KMS-11 (cell line): Measurements from ENCODE around the gene PHYHIPL.

Experiments
- H2AFZ ChIP-seq: fragments of 200-600 bp; sonication (generic); 2 replicates; pipeline ENCODE4 v1.6.1; 2016; ENCODE audit warnings: antibody characterized with exemption, mixed run types, low read depth
- H3K27ac ChIP-seq: fragments of 200-600 bp; sonication (generic); 2 replicates; pipeline ENCODE4 v1.6.1; 2016; ENCODE audit warnings: mild to moderate bottlenecking, mixed run types
- H3K27me3 ChIP-seq: fragments of 200-600 bp; sonication (generic); 2 replicates; pipeline ENCODE4 v1.6.1; 2017; ENCODE audit warnings: mild to moderate bottlenecking, low read depth, mixed run types, moderate library complexity; ENCODE audit not compliant: insufficient read depth
- H3K36me3 ChIP-seq: fragments of 200-600 bp; sonication (generic); 2 replicates; pipeline ENCODE4 v1.6.1; 2017; ENCODE audit warnings: mild to moderate bottlenecking, mixed run types; ENCODE audit not compliant: insufficient read depth
- H3K4me1 ChIP-seq: fragments of 200-600 bp; sonication (generic); 2 replicates; pipeline ENCODE4 v1.6.1; 2016; ENCODE audit warnings: mild to moderate bottlenecking, low read depth, mixed run types; ENCODE audit not compliant: poor library complexity, severe bottlenecking
- H3K4me2 ChIP-seq: fragments of 200-600 bp; sonication (generic); 2 replicates; pipeline ENCODE4 v1.7.0; 2016; ENCODE audit warnings: mild to moderate bottlenecking, mixed run types
- H3K4me3 ChIP-seq: fragments of 200-600 bp; sonication (generic); IDR thresholded peaks from 2 replicates; pipeline ENCODE4 v1.6.1; 2017; ENCODE audit warnings: low read depth, low read length, mixed read lengths; ENCODE audit not compliant: insufficient read depth
- H3K79me2 ChIP-seq: fragments of 200-600 bp; sonication (generic); 2 replicates; pipeline ENCODE4 v1.6.1; 2016; ENCODE audit warnings: low read depth, mixed run types; ENCODE audit not compliant: insufficient read depth
- H3K9ac ChIP-seq: fragments of 200-600 bp; sonication (generic); 2 replicates; pipeline ENCODE4 v1.6.1; 2016; ENCODE audit warnings: mild to moderate bottlenecking, mixed run types
- H4K20me1 ChIP-seq: fragments of 200-600 bp; sonication (generic); 2 replicates; pipeline ENCODE4 v1.6.1; 2016; ENCODE audit warnings: mild to moderate bottlenecking, mixed run types; ENCODE audit not compliant: insufficient read depth
- TF ChIP-seq, protein P1 (sequence below): fragments of 200-600 bp; sonication (generic); conservative IDR thresholded peaks from 2 replicates; pipeline ENCODE4 v1.6.1; 2017; ENCODE audit warnings: low read depth, mild to moderate bottlenecking, antibody characterized with exemption, low read length, moderate library complexity, mixed read lengths

The PHYHIPL gene

DNA sequence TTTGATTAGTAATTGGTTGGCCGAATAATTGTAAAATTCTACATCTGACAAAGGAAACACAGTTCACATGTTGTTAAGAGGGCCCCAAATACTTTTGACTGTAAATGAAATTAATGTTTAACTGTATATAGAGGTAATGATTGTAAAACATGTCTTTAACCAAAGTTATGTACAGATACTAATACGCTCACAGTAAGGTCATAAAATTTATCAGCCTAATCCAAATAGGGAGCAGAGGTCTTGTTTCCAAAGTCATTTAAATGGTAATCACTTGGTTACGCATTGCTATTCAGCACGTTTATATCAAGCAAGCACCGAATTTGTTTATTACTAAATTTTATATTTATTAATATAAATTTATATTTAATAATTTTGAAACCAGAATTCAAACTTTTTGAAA is 1.4 kb downstream of the PHYHIPL start:
- Histone ChIP-seq H3K4me2 (no peak overlapping the region), H3K27me3 (no peaks in the 10 kb centered on the region), H3K4me1 (no peaks in the 10 kb centered on the region)

DNA sequence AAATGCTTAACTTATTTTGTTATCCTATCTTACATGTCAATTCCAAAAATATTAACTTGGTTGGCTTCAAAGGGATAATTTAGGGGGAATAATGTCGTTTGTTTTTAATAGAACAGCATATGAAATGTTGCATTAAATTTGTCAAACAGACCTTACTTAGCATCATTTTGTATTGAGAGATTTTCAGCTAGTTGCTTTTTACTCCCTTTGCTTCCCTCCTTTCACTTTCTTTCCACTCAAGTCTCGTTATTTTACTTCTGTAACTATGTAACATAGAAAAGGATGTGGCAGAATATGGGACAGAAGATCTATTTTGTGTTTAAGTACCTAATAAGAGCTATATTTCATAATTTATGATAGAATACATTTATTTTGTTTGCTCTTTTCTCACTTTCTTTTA is 2.6 kb downstream of the PHYHIPL start:
- Histone ChIP-seq H3K4me3 (no peak overlapping the region), H3K27me3 (no peaks in the 10 kb centered on the region), H3K27ac (no peak overlapping the region), H3K4me1 (no peaks in the 10 kb centered on the region), H3K36me3 (no peaks in the 10 kb centered on the region), H3K79me2 (no peaks in the 10 kb centered on the region), H3K9ac (no peak overlapping the region), H4K20me1 (no peaks in the 10 kb centered on the region), H2AFZ (no peak overlapping the region), H3K4me2 (no peak overlapping the region)
- TF ChIP-seq, protein P1, sequence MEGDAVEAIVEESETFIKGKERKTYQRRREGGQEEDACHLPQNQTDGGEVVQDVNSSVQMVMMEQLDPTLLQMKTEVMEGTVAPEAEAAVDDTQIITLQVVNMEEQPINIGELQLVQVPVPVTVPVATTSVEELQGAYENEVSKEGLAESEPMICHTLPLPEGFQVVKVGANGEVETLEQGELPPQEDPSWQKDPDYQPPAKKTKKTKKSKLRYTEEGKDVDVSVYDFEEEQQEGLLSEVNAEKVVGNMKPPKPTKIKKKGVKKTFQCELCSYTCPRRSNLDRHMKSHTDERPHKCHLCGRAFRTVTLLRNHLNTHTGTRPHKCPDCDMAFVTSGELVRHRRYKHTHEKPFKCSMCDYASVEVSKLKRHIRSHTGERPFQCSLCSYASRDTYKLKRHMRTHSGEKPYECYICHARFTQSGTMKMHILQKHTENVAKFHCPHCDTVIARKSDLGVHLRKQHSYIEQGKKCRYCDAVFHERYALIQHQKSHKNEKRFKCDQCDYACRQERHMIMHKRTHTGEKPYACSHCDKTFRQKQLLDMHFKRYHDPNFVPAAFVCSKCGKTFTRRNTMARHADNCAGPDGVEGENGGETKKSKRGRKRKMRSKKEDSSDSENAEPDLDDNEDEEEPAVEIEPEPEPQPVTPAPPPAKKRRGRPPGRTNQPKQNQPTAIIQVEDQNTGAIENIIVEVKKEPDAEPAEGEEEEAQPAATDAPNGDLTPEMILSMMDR: no peak

More for the DNA sequence above, 1.4 kb downstream of the PHYHIPL start:
- H3K79me2 ChIP-seq: no peaks in the 10 kb centered on the region
- H4K20me1 ChIP-seq: no peaks in the 10 kb centered on the region
- H3K27ac ChIP-seq: no peak overlapping the region
- no peaks in the 10 kb centered on the region for H3K36me3 ChIP-seq
- H2AFZ ChIP-seq: no peak overlapping the region
- no peak overlapping the region for H3K4me3 ChIP-seq
- TF ChIP-seq, protein P1: no peak
- no peak overlapping the region for H3K9ac ChIP-seq

DNA sequence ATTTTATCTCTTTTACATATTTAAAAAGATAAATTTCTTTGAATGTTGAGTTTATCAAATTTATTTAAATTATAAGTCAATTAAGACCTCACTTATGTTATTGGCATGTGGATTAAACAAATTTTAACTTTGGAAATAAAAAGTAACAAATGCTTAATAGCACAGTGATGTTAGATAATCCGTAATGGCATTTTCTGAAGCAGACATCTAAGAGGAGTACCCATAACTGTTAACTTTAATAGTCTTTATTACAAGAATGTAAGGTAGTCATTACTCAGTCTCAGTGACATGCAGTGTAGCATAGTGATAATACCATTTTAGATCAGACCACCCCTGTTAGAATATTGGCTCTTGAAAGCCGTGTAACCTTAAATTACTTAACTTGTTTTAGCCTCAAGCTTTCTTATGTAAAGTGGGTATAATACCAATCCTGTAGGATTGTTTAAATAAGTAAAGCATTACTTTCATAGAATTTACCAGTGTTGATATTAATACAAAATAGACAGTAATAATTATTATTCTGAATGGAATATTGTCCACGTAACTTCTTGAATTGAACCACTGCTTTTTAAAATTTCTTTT is 4.3 kb downstream of the PHYHIPL start:
- Histone ChIP-seq H3K4me2 (no peak overlapping the region), H3K27ac (no peak overlapping the region), H3K79me2 (no peaks in the 10 kb centered on the region), H2AFZ (no peak overlapping the region), H3K36me3 (no peaks in the 10 kb centered on the region), H3K27me3 (no peaks in the 10 kb centered on the region), H3K4me3 (no peak overlapping the region), H3K9ac (no peak overlapping the region), H4K20me1 (no peaks in the 10 kb centered on the region), H3K4me1 (no peaks in the 10 kb centered on the region)
- TF ChIP-seq, protein P1: no peak

DNA sequence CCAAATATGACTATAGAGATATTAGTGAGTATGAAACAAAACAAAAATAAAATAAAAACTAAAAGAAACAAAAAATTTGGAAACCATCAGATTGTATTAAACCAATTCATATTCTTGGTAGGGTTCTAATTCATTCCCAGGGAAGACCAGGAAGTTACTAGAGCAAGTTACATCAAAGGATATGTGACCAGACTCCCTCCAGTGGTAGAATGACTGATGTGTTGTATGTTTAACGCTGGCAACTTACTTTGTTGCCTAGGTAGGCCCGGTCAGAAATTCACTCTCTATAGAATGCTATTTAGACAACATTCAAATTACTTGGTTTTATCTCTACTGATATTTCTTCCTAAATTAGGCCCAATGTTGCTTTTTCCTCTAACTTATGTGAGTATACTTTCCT is 5.2 kb downstream of the PHYHIPL start:
- H4K20me1 ChIP-seq: no peaks in the 10 kb centered on the region
- H3K4me3 ChIP-seq: no peak overlapping the region
- no peaks in the 10 kb centered on the region for H3K4me1 ChIP-seq
- H3K9ac ChIP-seq: no peak overlapping the region
- H3K79me2 ChIP-seq: no peaks in the 10 kb centered on the region
- no peaks in the 10 kb centered on the region for H3K27me3 ChIP-seq
- no peak overlapping the region for H3K27ac ChIP-seq
- no peaks in the 10 kb centered on the region for H3K36me3 ChIP-seq
- H2AFZ ChIP-seq: no peak overlapping the region
- TF ChIP-seq, protein P1: no peak
- no peak overlapping the region for H3K4me2 ChIP-seq
